NCI-H526 treated with DMSO at 0.1 percent for 48 hours (cell line): ENCODE results near the gene TOR1AIP2.
A peak's percentile ranks its signal among the peaks of the same experiment; 100 is the strongest.
"Not testable (repeated sequence)": the region's sequence is repeated elsewhere in the genome, so short reads cannot be mapped to it uniquely, and the experiment has no call there.

Experiments
- DNase-seq: peaks from one replicate; lab custom pipeline; 2025; lab: John Stamatoyannopoulos, UW

Gene TOR1AIP2

DNA sequence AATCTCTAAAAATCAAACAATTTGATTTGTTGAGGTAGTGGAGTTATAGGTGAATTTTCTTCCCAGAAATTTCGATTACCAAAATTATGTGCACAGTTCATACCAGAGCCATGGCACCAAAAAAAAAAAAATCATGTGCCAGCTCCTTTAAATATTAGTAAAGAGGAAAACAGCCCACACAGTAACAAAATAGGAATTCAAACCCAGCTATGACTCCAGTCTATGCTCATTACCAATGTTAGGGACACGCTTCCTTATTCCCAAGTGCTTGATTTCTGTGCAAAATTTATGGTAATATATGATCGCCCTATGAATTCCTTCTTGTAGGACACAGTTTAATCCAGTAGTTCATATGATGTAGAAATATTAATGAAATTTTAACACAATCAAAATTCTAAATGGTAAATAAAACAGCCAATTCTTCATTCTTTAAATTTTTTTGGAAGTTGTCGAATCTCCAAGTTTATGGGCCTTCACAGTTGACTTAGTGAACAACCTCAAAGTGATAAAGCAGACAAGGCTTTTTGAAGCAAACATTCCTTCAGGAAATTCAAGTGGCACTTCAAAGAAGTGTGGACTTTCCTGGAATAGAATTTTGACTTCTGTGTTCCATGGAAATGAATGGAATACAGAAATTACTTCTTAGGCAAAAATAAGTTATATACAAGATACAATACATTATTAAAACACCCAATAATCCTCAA is 1.9 kb downstream of the TOR1AIP2 start:
- no peak for DNase-seq

DNA sequence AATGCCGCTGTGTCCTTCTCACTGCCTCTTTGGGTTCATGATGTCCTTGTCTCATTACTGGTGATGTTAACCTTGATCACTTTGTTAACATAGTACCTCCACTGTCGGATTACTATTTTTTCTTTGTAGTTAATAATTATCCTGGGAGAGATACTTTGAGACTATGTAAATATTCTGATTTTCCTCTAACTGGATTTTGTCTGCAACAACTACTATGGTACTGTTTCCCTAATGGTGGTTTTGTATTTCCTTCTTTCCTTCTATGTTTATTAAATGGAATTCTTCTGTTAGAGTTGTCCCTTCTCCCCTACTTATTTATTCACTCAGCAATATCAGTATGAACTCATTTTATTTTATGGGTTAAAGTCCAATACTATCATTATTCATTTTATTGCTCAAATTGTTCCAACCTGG is 4.2 kb downstream of the TOR1AIP2 start:
- no peak for DNase-seq

DNA sequence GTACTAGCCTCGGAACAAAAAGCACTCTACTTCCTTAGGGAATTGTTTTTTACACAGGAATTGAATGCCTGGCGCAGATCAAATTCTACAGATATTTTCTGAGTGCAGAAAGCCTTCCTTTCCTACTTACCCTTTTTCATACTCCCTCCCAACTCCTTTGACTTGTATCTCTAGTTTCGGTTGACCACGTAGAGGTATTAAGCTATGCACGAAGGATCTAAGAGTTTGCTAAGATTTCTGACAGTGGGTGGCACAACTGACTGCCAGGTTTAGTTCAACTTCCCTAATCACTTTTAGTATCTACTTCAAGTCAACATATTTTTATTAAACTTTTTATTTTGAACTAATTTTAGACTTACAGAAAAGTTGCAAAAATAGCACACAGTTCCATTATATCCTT is 5.0 kb downstream of the TOR1AIP2 start:
- no peak for DNase-seq

DNA sequence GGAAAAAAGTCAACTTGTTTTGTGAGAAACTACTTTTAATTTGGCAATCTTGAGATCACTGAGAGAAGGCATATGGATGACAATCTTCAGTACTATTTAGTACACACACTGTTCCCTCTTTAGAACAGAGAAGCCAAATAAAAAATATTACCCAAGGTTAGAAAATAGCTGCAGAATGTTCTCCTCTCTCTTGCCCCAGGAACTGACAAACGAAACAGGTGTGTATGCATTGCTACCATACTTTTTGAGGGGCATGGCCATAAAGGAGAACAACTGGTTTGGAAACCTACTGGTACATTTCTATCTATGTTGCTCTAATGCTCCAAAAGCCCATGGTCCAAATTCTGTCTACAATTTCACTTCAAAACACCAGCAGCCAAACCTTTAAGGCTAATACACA is 5.7 kb downstream of the TOR1AIP2 start:
- no peak for DNase-seq

DNA sequence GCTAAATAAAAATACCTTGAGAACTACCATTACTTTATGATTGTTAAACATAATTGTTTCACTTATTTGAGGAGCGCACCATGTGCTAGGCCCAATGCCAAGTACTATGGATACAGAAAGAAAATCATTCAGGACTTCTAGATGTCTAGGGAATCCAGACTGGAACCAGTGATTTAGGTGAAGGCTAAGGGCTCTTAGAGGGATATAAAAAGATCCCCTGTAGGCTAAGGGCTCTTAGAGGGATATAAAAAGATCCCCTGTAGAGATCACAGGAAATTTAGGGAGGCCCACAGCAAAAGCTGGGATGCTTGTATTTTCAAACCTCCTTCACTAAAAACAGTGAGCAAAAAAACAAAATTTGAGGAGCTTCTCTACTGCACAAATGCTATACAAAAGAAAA is 6.7 kb downstream of the TOR1AIP2 start:
- no peak for DNase-seq

DNA sequence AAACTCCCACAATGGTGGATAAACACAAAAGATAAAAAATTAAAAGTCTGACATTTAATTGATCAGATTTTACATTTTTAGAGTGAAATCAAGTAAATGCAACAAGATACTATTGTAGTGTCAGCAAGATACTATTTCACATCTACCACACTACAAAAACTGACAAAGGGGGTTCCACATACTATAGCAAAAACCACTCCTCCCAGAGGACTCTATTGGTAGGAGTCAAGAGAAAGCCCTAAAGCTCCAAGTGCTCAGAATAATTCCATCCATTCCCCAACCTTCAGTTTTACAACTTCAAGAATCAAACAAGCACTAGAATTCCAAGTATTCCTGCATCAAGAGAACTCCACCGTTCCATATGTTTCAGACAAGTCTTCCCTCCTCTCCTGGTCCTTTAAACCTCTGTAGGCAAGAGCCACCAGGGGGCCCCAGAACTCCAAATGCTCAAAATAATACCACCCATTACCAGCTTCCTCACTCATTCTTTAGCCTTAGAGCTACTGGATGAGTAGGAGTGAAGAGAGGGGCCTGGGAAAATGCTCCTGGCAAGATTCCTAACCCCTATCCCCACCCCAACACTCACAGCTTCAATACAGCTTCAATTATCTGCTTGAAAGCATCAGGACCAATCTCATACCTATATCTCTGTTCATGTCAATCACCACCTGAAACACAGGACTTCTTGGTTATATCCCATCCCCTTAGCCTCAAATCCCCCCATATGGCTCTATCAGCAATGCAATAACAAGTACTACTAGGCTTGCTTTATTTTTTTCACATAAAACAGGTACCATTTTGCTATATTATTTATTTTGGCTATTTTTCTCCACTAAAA is 9.9 kb downstream of the TOR1AIP2 start:
- peak; percentile 70 for DNase-seq

DNA sequence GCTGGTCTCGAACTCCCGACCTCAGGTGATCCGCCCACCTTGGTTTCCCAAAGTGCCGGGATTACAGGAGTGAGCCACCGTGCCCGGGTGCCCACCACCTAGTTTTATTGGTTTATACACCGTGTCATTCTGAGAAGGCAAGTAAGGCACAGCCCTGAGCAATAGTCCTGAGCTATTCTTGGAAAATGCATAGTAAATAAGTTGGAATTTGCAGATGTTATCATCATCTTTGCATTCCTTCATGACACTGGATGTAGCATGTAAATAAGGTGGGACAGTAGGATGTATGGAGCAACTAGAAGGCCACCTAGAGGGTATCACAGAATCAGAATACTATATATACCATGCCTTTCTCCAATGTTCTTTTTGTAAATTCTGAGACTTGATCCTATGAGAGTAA is 11.0 kb downstream of the TOR1AIP2 start:
- DNase-seq: no peak

DNA sequence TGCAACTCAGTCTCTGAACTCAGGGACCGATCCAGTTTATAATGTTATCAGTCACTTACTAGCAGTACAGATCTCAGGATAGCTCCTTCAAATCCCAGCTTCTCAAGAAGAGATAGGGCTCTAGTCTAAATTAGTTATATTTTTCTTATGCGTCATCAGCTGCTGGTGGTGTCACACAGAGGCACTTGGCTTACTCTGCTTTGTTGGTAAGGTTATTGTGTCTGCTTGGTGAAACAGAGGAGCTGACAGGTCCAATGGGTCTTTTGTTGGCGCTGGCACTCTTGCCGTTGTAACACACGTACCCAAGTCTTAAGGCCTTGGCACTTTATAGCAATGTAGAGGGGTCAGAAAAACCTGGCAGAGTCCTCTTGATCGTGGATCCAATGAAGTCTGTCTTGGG is 12.2 kb downstream of the TOR1AIP2 start:
- no peak for DNase-seq

DNA sequence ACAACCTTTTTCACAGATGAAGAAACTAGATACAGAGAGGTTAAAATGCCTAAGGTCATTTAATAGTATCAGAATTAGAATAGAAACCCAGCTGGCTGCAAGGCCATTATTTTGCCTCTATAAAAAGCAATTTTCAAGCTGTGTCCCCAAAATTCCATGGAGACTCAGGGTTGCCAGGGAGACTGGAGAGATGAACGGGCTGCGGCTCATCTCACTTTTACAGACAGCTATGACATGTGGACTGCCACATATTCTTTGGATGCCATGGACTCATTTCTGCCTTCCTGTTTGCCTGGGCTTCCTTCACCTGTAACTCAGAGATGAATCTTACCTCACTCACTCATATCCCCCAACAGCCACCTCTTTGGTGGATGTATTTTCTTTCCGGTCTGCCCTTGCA is 17.0 kb downstream of the TOR1AIP2 start:
- DNase-seq: no peak

DNA sequence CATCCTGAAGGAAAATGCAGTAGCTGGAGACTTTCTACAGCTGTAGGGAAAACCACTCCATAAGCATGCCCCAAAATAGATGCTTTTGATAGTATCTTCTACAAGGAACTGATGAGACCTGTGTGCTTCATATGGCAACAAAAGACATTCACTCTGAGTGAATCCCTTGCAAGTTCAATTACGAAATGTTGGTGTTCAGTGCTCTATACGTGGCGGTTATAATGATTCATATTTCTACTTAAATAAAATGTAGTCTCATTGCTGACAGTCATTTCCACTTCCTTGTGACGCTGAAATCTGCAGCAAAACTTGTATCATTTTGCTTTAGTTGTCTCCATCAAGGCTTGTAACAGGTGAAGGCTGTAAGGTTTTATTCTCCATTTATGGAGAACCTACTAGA is 20.6 kb downstream of the TOR1AIP2 start:
- no peak for DNase-seq

DNA sequence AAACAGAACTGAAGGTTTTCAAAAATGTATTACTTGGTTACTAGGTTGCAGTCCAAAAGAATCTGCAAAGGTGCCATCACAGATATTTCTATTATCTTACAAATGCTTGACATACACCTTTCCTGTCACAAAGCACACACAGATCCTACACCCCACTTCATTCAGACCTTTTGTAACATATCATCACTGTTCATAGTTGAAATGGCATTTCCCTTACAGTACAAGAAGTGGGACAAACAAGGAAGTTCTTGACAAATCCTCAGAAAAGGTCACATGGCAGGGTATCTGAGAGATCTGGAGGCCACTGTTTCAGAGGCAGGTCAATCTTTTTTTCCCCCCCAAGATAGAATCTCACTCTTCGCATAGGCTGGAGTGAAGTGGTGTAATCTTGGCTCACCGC is 21.3 kb downstream of the TOR1AIP2 start:
- no peak for DNase-seq

DNA sequence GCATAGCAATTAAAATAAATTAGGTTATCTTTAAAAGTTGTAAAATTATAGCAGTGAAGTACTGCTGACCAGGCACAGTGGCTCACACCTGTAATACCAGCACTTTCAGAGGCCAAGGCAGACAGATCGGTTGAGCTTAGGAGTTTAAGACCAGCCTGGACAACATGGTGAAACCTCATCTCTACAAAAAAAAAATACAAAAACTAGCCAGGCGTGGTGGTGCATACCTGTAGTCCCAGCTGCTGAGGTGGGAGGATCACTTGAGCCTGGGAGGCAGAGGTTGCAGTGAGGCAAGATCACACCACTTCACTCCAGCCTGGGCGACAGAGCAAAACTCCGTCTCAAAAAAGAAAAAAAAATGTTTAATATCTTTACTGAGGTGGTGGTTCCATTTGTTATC is 21.8 kb downstream of the TOR1AIP2 start:
- DNase-seq: not testable (repeated sequence)

DNA sequence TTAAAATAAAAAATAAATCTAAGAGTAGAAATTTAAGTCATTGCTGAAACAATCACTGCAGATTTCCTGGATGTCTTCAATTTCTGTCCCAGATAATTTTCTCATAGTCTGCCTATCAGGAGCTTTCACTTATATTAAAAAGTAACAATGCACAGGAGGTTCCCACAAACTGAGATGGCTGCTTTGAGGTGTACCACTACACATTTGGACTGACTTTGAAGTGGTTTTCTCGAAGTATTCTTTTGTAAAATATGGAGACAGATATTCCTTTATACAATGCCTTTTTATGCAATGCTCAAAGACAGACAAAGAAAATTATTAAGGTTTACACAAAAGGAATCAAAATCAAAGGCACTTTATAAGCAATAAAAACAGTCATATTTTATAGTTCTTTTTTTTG is 24.5 kb downstream of the TOR1AIP2 start:
- no peak for DNase-seq

DNA sequence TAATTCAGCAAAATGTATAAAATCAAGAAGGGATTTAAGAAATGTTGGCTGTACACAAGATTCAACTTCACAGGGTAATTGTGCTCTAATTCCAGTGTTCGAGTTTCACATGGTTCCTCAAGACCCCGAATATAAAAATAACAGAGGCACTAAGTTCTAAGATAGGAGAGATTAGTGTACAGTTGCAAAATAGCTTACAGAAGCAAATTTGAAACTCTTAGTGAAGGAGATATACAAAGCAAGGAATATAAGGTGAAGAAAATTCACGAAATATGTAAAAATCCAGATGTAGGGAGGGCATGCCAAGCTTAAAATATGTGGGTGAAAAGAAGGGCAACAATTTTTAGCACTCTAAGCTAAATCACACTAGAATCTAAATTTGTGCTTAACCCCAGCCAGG is 29.4 kb downstream of the TOR1AIP2 start:
- no peak for DNase-seq

DNA sequence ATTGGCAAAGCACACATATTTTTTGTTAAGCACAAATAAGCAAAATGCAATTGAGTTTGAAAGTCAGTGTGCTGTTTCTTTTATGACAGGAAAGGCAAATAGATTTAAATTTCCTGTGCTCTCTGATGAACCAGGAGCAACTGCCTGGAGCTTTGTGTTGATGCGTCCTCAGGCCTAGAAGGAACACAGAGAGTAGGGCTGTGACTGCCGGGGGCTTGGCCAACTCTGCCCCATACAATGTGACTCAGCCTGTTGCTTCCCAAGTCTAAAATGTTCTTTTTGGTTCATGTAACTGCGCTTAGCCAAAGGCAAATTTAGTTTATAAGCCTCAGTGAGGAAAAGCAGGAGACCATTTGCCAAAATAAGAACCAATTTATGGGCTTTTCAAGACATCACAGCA is 37.5 kb downstream of the TOR1AIP2 start:
- DNase-seq: no peak

DNA sequence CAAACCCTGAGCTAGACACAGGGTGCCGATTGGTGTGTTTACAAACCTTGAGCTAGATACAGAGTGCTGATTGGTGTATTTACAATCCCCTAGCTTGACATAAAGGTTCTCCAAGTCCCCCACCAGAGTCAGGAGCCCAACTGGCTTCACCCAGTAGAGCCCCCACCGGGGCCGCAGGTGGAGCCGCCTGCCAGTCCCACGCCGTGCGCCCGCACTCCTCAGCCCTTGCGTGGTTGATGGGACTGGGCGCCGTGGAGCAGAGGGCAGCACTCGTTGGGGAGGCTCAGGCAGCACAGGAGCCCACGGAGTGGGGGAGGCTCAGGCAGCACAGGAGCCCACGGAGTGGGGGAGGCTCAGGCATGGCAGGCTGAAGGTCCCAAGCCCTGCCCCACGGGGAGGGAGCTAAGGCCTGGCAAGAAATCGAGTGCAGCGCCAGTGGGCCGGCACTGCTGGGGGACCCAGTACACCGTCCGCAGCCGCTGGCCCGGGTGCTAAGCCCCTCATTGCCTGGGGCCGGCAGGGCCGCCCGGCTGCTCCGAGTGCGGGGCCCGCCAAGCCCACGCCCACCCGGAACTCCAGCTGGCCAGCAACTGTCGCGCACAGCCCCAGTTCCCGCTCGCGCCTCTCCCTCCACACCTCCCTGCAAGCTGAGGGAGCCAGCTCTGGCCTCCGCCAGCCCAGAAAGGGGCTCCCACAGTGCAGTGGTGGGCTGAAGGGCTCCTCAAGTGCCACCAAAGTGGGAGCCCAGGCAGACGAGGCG is 40.7 kb downstream of the TOR1AIP2 start:
- DNase-seq: not testable (repeated sequence)

DNA sequence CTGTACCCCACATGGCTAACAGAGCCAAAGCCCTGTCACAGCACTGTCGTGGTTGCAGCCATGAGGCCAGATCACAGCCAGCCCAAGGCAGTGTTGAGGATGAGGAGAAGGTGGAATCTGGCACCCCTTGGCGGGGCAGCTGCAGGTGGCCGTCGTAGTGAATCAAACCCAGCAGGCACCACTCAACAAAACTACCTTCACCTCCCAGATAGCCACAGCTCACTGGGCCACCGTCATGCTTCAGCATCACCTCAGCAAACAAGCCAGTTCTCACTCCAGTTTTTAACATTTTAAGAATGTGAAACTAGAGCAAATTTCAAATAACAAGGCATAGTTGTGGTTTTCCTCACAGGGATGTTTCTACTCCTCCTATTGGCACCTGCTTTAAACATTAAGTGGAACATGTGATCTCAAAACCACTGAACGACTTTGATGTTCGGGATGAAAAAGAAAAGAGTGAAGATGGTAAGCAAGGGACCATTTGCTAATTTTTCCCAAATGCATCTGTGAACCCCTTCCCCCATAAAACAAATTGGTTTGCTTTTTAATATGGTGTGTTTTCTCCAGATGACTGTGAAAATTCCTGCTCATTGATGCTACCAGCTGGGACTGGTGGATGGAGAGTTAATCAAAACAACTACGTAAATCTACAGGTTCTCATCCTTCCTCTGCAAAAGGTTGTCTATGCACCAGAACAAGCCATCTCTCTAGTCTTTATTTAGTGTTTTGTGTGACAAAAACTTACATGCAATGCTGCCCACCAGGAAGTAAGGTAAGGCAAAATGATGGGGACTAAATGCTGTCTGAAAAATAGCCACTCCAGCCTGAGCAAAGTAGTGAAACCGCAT is 45.5 kb downstream of the TOR1AIP2 start:
- DNase-seq: no peak

DNA sequence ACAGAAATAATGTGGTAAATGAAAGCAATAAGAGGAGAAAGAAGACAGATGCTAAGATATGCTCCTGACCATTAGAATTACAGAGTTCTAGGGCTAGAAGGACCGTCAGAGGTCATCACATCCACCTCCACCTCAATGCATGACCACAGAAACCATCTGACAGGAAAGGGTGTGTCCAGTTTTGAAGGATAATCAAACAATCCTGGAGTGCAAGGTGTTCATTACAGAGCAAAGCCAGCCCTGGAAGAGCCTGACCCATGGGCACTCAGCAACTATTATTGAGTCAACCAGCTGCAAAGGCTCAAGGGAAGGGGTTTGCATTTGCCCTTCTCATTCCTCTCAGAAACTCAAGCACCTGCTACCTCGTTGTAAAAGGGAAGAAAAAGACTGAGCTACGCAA is 46.4 kb downstream of the TOR1AIP2 start:
- no peak for DNase-seq

DNA sequence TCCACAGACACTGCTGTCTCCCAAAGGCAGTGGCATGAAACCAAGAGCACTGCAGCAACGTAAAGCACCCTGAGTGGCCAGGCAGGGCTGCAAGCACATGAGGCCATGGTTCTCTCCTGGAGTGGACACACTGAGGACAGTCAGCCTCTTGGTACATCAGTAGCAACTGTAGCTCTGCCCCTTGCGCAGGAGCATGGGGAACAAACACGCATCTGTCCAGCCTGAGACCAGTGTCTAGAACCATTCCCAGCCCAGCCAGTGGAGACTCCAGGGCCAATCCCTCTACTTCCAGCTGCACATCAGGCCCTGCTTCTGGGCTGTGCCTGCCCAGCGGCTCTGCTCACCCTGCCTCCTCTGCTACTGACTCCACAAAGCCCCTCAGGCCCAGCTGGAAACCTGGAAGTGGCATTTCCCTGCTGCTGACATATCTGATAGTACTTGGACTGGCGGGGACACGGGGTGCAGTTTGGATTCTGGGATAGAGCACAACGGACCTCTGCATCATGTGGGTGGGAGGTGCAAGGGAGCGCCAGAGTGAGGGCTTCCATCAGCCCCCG is 49.0 kb downstream of the TOR1AIP2 start:
- no peak for DNase-seq

DNA sequence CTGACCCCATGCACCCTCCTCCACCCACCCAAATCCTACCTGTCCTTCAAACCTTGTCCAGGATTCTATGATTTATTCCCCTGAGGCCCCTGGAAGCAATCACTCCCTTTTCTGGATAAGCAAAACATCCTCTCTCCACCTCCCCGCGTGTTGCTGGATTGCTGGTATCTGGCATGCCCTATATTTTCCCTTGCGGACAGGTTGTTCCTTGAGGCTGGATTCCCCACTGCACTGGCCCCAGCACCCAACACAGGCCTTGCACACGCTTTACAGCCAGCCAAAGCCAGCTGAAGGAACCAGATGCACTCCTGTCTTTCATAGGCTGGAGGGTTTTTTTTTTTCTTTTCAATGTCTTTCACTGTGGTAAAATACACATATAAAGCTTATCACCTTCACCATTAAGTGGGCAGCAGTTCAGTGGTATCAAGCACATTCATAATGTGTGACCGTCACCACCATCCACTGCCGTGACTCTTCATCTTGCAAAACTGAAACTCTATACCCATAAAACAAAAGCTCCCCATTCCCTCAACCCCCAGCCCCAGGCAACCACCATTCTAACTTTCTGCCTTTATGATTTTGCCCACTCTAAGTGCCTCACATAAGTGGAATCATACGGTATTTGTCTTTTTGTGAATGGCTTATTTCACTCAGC is 50.9 kb downstream of the TOR1AIP2 start:
- DNase-seq: no peak
